GM18511 (cell line): ENCODE results near the gene TLCD2.
"Not testable (repeated sequence)": the region's sequence is repeated elsewhere in the genome, so short reads cannot be mapped to it uniquely, and the experiment has no call there.

Source experiments
- ATAC-seq: cut with Tn5 transposase; IDR thresholded peaks from one replicate; pipeline ENCODE4 v1.9.1; 2021; ENCODE audit warnings: mild to moderate bottlenecking, moderate library complexity; ENCODE audit not compliant: unreplicated experiment

The TLCD2 gene

GRCh38 chr17:1695365-1695764 lies 14.8 kb downstream of the TLCD2 start:
- ATAC-seq: no peak

GRCh38 chr17:1693339-1693738 lies 16.8 kb downstream of the TLCD2 start:
- ATAC-seq: no peak

- no peak for ATAC-seq
Observed at GRCh38 chr17:1690544-1691221, 19.5 kb downstream of the TLCD2 start.

- ATAC-seq: not testable (repeated sequence)
Observed at GRCh38 chr17:1688405-1688804, 21.8 kb downstream of the TLCD2 start.

- ATAC-seq: no peak
Observed at GRCh38 chr17:1686086-1686485, 24.1 kb downstream of the TLCD2 start.

GRCh38 chr17:1684378-1685189 lies 25.6 kb downstream of the TLCD2 start, which contains the start of gene PRPF8:
Gene PRPF8, minus strand, starts transcription at chr17:1684867. Its CDS starts 296 bp downstream, at chr17:1684571.
- peak; percentile 99 for ATAC-seq

GRCh38 chr17:1683459-1683858 lies 26.7 kb downstream of the TLCD2 start:
- ATAC-seq: no peak

GRCh38 chr17:1676401-1676800 lies 33.8 kb downstream of the TLCD2 start:
- no peak for ATAC-seq

GRCh38 chr17:1673041-1673785 lies 37.0 kb downstream of the TLCD2 start:
- no peak for ATAC-seq

GRCh38 chr17:1663934-1664333 lies 46.2 kb downstream of the TLCD2 start:
- ATAC-seq: not testable (repeated sequence)

- no peak for ATAC-seq
Observed at GRCh38 chr17:1661045-1661444, 49.1 kb downstream of the TLCD2 start.

GRCh38 chr17:1658100-1658499 lies 52.1 kb downstream of the TLCD2 start:
- ATAC-seq: no peak

GRCh38 chr17:1653735-1654134 lies 56.4 kb downstream of the TLCD2 start:
- ATAC-seq: no peak

- not testable (repeated sequence) for ATAC-seq
Observed at GRCh38 chr17:1652794-1653193, 57.4 kb downstream of the TLCD2 start.
